Activated effector memory CD4-positive, alpha-beta T cell treated with anti-CD3 and anti-CD28 coated beads, Interleukin-2, amount 50 U/mL, for 16 hours (primary cell): ENCODE results near the gene SIDT2.
"Not testable (repeated sequence)": the region's sequence is repeated elsewhere in the genome, so short reads cannot be mapped to it uniquely, and the experiment has no call there.

Experiments used
- DNase-seq: peaks from one replicate; pipeline ENCODE4 v3.0.0-alpha.2; 2020

Gene SIDT2

GRCh38 chr11:117178210-117179034 is at the start of gene SIDT2:
SIDT2 (plus strand) TSS chr11:117178743; CDS start chr11:117179264, 521 bp downstream.
- peak; percentile 96 for DNase-seq

- DNase-seq: not testable (repeated sequence)
Measured at GRCh38 chr11:117130396-117130795, 48.1 kb upstream of the SIDT2 start.

- DNase-seq: no peak
Measured at GRCh38 chr11:117130879-117131278, 47.7 kb upstream of the SIDT2 start.

GRCh38 chr11:117134431-117134830 is 44.1 kb upstream of the SIDT2 start:
- DNase-seq: no peak

- DNase-seq: not testable (repeated sequence)
Measured at GRCh38 chr11:117134979-117135378, 43.6 kb upstream of the SIDT2 start.

DNA sequence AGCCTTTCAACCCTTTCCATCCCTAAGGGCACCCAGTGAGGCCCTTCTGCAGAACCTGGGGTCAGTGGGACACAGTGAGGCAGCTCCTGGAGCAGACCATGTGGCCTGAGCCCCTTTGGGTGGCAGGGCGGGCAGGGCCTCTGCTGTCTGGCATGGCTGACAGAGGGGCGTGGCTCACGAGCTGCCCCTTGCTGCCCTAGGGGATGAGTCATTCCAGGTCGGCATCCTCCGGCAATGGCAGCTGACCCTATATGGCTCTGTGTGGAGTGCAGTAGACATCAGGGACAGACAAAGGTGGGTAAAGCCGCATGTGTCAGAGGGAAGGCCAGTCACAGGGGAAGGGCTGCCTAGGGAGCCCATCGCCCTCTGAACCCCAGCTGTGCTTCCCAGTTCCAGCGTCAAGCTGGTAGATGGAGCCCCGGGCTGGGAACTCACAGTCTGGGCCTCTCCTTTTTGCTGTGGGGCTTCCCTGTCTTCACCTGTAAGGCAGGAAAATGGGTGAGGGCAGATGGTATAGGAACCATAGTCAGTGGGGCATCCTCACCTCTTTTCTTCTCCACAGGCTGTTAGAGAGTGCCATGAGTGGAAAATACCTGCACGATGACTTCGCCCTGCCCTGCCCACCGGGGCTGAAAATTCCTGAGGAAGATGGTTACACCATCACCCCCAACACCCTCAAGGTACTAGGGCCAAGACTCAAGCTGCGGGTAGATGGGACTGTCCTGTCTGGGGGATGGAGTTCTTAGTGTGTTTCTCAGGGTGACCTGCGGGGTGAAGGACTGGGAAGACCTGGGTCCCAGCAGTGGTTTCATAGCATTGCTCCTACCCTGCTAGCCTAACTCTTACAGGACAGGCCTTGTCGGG is 41.1 kb upstream of the SIDT2 start:
- not testable (repeated sequence) for DNase-seq

GRCh38 chr11:117143390-117143789 is 35.2 kb upstream of the SIDT2 start:
- DNase-seq: peak; percentile 66

- DNase-seq: peak; percentile 98
Measured at GRCh38 chr11:117143871-117144476, 34.6 kb upstream of the SIDT2 start, which contains the start of gene PAFAH1B2. PAFAH1B2 (plus strand) TSS chr11:117144287; CDS start chr11:117152448, 8,161 bp downstream.

DNA sequence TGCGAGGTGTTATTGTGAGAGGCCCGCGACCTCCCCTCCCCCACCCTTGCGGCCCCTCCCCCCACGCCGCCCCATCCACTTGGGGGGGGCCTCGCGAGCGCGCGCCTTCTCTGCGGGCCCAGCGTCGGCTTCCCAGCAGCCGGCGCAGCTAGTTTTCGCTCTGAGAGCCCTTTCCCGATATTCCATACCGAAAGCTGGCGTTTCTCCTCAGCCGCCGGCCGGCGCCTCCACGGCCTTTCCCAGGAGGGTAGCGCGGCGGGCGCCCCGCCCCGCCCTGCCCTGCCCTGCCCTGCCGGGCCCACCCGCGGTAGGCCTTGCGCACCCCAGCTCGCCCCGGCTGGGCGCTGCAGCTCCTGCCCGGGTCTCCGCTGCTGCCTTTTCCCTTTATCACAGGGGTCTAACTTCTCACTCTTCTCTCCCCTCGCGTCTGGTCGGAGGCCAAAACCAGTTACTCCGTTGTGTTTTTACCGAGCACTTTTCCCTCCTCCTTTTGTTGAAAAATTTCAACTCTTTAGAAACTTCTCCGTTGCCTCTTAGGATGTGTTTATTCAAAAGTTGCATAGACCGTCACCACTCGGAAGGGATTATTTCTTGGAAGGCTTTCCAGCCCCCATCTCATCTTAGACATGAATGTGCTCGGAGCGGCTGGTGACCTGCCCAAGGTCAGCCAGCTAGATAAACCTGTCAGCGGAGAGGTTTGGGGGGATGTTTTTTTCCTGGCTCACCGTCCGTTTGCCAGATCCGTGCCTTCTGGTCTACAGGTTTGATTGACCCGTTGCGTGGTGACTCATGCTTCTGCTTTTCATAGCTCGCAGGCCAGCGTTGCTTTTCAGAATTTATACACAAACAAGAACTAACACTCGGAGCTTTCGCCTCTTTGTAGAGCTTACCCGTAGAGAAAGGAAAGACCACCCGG is 33.8 kb upstream of the SIDT2 start:
- peak; percentile 70 for DNase-seq

DNA sequence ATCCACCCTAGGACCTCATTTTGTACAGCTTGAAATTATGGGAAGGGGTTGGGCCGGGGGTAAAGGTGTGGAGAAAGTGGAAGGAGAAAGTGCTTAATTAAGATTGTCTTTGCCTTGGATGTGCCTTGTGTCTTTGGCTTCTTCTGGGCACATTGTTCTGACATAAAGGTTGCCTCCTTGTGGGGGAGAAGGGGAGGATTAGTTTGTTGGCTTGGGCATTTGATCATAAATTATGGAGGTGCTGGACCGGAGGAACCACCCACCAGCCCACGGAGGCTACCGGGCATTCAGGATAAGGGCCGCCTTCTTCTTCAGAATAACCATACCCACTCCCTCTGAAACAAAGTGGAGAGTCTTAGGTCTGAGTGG is 33.2 kb upstream of the SIDT2 start:
- DNase-seq: no peak

GRCh38 chr11:117146521-117146920 is 32.0 kb upstream of the SIDT2 start:
- DNase-seq: no peak

GRCh38 chr11:117152066-117152465 is 26.5 kb upstream of the SIDT2 start:
- no peak for DNase-seq

GRCh38 chr11:117154468-117154867 is 24.1 kb upstream of the SIDT2 start:
- DNase-seq: no peak

DNA sequence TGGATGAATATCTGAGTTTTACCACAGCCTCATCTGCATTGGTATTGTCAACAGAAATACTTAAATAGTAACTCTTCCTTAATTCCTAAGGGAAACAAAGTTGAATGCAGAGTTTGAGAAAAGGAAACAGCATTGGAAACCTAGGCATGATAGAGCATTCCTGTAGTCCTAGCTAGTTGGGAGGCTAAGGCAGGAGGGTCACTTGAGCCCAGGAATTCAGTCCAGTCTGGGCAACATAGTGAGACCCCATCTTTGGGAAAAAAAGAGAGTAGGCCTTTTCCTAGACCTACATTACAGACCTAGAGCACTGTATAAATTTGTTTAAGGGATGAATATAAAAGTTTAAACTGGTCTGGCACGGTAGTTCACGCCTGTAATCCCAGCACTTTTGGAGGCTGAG is 21.0 kb upstream of the SIDT2 start:
- no peak for DNase-seq

DNA sequence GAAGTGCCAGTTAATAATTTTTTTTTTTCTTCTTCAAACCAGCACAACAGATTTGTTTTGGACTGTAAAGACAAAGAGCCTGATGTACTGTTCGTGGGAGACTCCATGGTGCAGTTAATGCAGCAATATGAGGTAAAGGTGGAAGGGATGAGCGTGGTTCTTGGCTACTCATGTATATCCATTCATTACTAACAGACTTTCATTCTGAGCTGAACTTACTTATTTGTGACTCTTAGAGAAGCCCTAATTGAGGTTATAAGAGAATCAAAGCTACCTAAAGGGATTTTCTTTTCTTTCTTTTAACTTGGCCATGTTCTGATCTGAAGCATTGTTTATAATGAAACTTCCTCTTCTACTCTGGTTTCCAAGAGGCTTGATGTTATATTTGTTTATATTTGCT is 18.7 kb upstream of the SIDT2 start:
- DNase-seq: no peak

- no peak for DNase-seq
Measured at GRCh38 chr11:117160826-117161225, 17.7 kb upstream of the SIDT2 start.

DNA sequence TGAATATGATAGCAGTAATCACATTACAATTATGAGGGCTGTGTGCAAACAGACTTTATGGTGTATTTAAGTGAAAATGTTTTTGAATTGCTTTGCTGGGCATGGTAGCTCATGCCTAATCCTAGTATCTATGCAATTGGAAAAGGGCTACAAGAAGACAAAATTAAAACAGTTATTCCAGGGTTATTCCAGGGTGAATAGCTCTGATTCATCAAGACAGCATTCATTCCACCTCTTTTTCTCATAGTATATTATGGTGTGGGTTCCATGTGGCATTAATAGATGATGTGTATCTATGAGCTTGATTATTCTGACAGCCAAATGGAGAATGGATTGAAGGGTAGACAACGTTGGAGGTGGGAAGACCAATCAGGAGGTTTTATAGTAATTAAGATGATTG is 12.1 kb upstream of the SIDT2 start:
- DNase-seq: no peak

GRCh38 chr11:117169736-117170135 is 8.8 kb upstream of the SIDT2 start:
- DNase-seq: no peak

DNA sequence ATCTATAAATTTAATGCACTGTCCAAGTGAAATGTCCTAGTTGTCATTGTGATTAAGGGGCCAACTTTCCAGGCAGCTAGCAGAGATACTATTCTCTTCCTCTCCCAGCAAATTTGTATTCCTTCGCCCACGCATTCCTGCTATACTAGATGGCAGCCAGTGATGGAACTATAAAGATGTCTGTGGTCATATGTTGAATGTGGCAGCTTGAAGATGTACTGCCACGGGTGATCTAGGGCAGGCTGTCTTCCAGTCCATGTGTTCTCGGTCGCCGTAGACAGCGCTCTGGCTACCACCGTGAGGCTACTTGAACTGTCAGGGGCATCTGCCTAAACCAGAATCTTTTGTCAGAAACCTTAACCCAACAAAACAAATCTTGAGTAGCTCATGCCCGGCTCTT is 8.3 kb upstream of the SIDT2 start:
- DNase-seq: no peak

- no peak for DNase-seq
Measured at GRCh38 chr11:117171007-117171403, 7.5 kb upstream of the SIDT2 start.

DNA sequence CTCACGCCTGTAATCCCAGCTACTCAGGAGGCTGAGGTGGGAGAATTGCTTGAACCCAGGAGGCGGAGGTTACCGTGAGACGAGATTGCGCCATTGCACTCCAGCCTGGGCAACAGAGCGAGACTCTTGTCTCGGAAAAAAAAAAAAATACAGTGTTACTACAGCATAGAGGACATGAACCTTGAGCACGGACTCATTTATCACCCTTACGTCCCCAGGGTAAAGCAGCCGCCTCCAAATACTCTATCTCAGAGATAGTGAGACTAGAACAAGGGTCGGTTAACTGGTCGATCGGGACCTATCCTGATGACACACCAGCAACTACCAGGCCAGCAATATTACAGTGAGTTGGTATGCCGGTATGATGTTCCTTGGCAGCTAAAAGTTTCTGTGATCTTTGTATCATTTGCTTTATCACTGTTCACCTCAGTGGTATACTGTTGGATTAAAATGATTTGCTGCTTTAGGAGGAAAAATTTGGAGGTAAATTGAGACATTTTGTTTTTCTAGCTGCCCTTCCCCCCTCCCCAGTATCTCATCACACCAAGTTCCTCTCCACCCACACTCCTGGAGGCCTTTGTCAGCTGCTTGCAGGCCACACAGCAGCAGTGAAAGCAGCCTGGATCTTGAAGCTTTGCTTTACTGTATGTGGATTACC is 7.0 kb upstream of the SIDT2 start:
- DNase-seq: no peak
